ENCODE data around the gene CEACAM8. TPM values are rescaled to one million over a fixed set of nuclear protein-coding genes. Genes with fewer than 3 reads are reported as not detected.
"Not testable (repeated sequence)": the region's sequence is repeated elsewhere in the genome, so short reads cannot be mapped to it uniquely, and the experiment has no call there.

CEACAM8 gene
- total RNA-seq, 1 experiment from 2014 or later, result not detected

GRCh38 chr19:42619271-42619670 is 24.5 kb upstream of the CEACAM8 start:
- no TSS peak for BruUV-seq (replicated peaks)

GRCh38 chr19:42613666-42614065 is 18.9 kb upstream of the CEACAM8 start:
- no peak for DNase-seq (ENCODE audit: unreplicated experiment)
- no peak for TF ChIP-seq CTCF (IDR thresholded peaks at IDR 0.05; ENCODE audit: unreplicated experiment)
- peaks cover 55% of the 10 kb centered on the region for H3K27me3 Mint-ChIP-seq (ENCODE audit: insufficient read depth, unreplicated experiment)
- no peaks in the 10 kb centered on the region for H3K36me3 Mint-ChIP-seq (ENCODE audit: insufficient read depth, unreplicated experiment)
- POLR2A ChIA-PET, result interaction anchor here (0.6 kb wide), 2 partner anchors 21 to 38 kb away, joined by 3 read pairs; no protein-coding TSS in a partner anchor
- no peaks in the 10 kb centered on the region for H3K4me1 Mint-ChIP-seq (ENCODE audit: insufficient read depth, unreplicated experiment)
- intact Hi-C loops (cut with micrococcal nuclease), result no loop called here
- H3K4me3 Mint-ChIP-seq (ENCODE audit: unreplicated experiment), result no peak overlapping the region
- CTCF ChIA-PET, result interaction anchor here (1.0 kb wide), 1 partner anchor 164 kb away, joined by 3 read pairs; no protein-coding TSS in a partner anchor
- no peak overlapping the region for H3K27ac Mint-ChIP-seq (ENCODE audit: low read depth, unreplicated experiment)
- no peaks in the 10 kb centered on the region for H3K9me3 Mint-ChIP-seq (ENCODE audit: unreplicated experiment)
- BruUV-seq (replicated peaks), result no TSS peak

More at GRCh38 chr19:42619271-42619670, 24.5 kb upstream of the CEACAM8 start:
- Mint-ChIP-seq H3K27ac (ENCODE audit: low read depth, unreplicated experiment) (no peak overlapping the region), H3K4me1 (ENCODE audit: insufficient read depth, unreplicated experiment) (no peaks in the 10 kb centered on the region), H3K9me3 (ENCODE audit: unreplicated experiment) (no peaks in the 10 kb centered on the region), H3K27me3 (ENCODE audit: insufficient read depth, unreplicated experiment) (peaks cover 72% of the 10 kb centered on the region), H3K36me3 (ENCODE audit: insufficient read depth, unreplicated experiment) (no peaks in the 10 kb centered on the region), H3K4me3 (ENCODE audit: unreplicated experiment) (no peak overlapping the region)
- intact Hi-C loops (cut with micrococcal nuclease), result no loop called here
- ChIA-PET CTCF (no interaction called here), POLR2A (no interaction called here)
- no peak for TF ChIP-seq CTCF (IDR thresholded peaks at IDR 0.05; ENCODE audit: unreplicated experiment)
- DNase-seq (ENCODE audit: unreplicated experiment), result no peak

- BruUV-seq (replicated peaks); H3K27ac Mint-ChIP-seq (ENCODE audit: low read depth, unreplicated experiment); H3K4me1 Mint-ChIP-seq (ENCODE audit: insufficient read depth, unreplicated experiment); H3K4me3 Mint-ChIP-seq (ENCODE audit: unreplicated experiment); H3K36me3 Mint-ChIP-seq (ENCODE audit: insufficient read depth, unreplicated experiment); DNase-seq (ENCODE audit: unreplicated experiment); intact Hi-C loops (cut with micrococcal nuclease); CTCF ChIA-PET; POLR2A ChIA-PET; H3K9me3 Mint-ChIP-seq (ENCODE audit: unreplicated experiment): not testable (repeated sequence)
- peaks cover 69% of the 10 kb centered on the region for H3K27me3 Mint-ChIP-seq (ENCODE audit: insufficient read depth, unreplicated experiment)
These were observed 15.7 kb upstream of the CEACAM8 start for GRCh38 chr19:42610401-42610915.

GRCh38 chr19:42606660-42607351 is 12.1 kb upstream of the CEACAM8 start:
- H3K27ac Mint-ChIP-seq (ENCODE audit: low read depth, unreplicated experiment), result no peak overlapping the region
- H3K27me3 Mint-ChIP-seq (ENCODE audit: insufficient read depth, unreplicated experiment), result peaks cover 49% of the 10 kb centered on the region
- no peaks in the 10 kb centered on the region for H3K36me3 Mint-ChIP-seq (ENCODE audit: insufficient read depth, unreplicated experiment)
- BruUV-seq (replicated peaks), result no TSS peak
- ChIA-PET POLR2A (no interaction called here), CTCF (interaction anchor here (0.6 to 1.2 kb wide), 11 partner anchors 9 to 315 kb away, joined by 3 to 6 read pairs (median 3); no protein-coding TSS in a partner anchor)
- intact Hi-C loops (cut with micrococcal nuclease), result no loop called here
- H3K9me3 Mint-ChIP-seq (ENCODE audit: unreplicated experiment), result no peaks in the 10 kb centered on the region
- no peak overlapping the region for H3K4me3 Mint-ChIP-seq (ENCODE audit: unreplicated experiment)
- no peaks in the 10 kb centered on the region for H3K4me1 Mint-ChIP-seq (ENCODE audit: insufficient read depth, unreplicated experiment)
- DNase-seq (ENCODE audit: unreplicated experiment), result peak; percentile 74
- TF ChIP-seq CTCF (IDR thresholded peaks at IDR 0.05; ENCODE audit: unreplicated experiment), result peak; percentile 74

All from MCF 10A (cell line).